ENCODE measurements around the gene MYO1C. TPM values are rescaled to one million over a fixed set of nuclear protein-coding genes. Genes with fewer than 3 reads are reported as not detected.
"Not testable (repeated sequence)": the region's sequence is repeated elsewhere in the genome, so short reads cannot be mapped to it uniquely, and the experiment has no call there.

Gene MYO1C
- polyA plus RNA-seq, 1 donor = 56.1 TPM

DNA sequence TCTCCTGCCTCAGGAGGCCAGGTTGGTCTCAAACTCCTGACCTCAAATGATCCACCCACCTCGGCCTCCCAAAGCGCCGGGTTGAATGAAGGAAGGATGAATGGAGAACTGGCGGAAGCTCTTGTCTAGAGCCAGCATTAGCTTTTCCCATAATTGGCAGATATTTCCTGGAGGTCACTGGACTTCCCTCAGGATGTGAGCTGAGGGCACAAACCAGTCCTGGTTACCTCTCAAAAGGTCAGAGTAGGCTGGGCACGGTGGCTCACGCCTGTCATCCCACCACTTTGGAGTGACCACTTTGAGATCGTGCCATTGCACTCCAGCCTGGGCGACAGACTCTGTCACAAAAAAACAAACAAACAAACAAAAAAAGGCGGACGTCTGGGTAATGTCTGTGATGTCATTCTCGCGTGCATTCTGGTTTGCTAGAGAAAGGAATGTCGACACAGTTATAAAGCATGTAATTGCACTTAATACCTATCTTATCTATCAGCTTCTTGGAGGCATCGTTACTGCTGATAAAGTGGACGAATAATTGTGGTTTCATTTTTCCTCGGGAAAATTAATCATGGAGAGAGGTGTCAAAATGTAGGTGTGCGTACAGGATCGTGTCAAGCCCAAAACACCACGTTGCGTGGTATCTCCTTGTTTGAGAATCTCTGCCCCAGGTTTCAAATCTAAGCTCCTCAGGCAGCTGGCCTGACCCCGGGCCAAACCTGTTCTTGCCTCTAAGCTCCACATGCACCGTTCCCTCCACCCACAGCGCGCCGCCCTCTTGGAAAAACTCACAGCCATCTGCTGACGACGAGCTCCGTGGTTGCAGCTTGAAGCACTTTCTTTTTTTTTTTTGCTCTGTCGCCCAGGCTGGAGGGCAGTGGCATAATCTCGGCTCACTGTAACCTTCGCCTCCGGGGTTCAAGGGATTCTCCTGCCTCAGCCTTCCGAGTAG lies 30.0 kb downstream of the MYO1C start:
- H3K27me3 ChIP-seq (ENCODE audit: control insufficient read depth, insufficient read depth, low read length) = no peaks in the 10 kb centered on the region
- peaks cover 17% of the 10 kb centered on the region for H3K36me3 ChIP-seq (ENCODE audit: control insufficient read depth, insufficient read depth, low read length)
- 40% methylated on average over 1 of the region's 33 CpGs for WGBS (ENCODE audit: insufficient coverage, low lambda C conversion rate)
- no peaks in the 10 kb centered on the region for H3K4me1 ChIP-seq (ENCODE audit: control insufficient read depth, insufficient read depth, low read length)
- peak overlapping the region; percentile 5 for H3K27ac ChIP-seq (ENCODE audit: low read length)
- H3K4me3 ChIP-seq (ENCODE audit: low read length) = no peak overlapping the region
- no peaks in the 10 kb centered on the region for H3K9me3 ChIP-seq (ENCODE audit: control insufficient read depth, low read depth, low read length)
- DNase-seq = peak; percentile 55 to 74

DNA sequence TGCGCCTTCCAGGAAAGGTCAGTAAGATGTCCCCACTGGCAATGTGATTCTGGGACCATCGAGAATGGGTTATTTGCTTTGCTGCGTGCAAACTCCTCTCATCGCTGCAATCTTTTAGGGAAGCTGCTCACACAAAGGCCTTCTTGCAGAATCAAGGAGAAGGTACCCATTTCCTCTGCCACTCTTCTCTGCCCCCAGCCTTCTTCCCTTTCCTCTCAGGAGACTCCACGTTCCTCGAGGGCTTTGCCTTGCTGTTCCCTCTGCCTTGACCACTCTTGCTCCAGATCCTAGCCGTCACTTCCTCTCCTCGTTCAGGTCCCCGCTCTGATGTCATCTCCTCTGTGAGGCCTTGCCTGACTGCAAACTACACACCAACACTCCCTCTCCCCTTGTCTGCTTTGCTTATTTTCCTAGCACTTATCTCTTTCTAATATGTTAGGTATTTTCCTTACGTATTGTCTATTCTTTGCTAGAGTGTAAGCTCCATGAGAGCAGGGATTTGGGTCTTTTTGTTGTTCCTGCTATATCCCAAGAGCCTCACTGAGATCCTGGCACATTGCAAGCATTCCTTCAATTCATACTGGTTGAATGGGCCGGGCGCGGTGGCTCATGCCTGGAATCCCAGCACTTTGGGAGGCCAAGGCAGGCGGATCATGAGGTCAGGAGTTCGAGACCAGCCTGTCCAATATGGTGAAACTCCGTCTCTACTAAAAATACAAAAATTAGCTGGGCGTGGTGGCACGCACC lies 31.1 kb downstream of the MYO1C start:
- Histone ChIP-seq H3K27ac (ENCODE audit: low read length) (no peak overlapping the region), H3K36me3 (ENCODE audit: control insufficient read depth, insufficient read depth, low read length) (peaks cover 11% of the 10 kb centered on the region), H3K4me1 (ENCODE audit: control insufficient read depth, insufficient read depth, low read length) (peaks cover 5% of the 10 kb centered on the region), H3K9me3 (ENCODE audit: control insufficient read depth, low read depth, low read length) (no peaks in the 10 kb centered on the region), H3K27me3 (ENCODE audit: control insufficient read depth, insufficient read depth, low read length) (no peaks in the 10 kb centered on the region), H3K4me3 (ENCODE audit: low read length) (no peak overlapping the region)
- DNase-seq = no peak
- 87% methylated on average over 5 of the region's 18 CpGs for WGBS (ENCODE audit: insufficient coverage, low lambda C conversion rate)

DNA sequence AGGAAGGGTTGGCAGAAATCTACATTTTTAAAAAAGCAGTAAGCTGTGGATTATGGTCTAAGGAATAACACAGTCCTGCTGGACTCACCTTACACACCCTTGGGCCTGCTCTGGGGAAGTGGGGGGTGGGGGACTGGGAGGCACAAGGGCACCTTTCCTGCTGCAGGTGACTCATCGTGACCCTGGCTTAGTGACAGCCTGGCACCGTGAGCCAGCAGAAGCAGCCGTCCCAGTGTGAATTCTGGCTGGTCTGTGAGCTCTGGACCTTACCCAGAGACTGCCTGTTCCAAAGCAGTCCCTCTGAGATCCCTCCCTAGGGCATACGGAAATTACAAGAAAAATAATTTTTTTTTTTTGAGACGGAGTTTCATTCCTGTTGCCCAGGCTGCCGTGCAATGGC lies 32.3 kb downstream of the MYO1C start:
- WGBS (ENCODE audit: insufficient coverage, low lambda C conversion rate) = 40% methylated on average over 1 of the region's 6 CpGs
- peak in 1 of 2 donors; percentile 46 for DNase-seq
- Histone ChIP-seq H3K36me3 (ENCODE audit: control insufficient read depth, insufficient read depth, low read length) (peaks cover 8% of the 10 kb centered on the region), H3K9me3 (ENCODE audit: control insufficient read depth, low read depth, low read length) (no peaks in the 10 kb centered on the region), H3K4me1 (ENCODE audit: control insufficient read depth, insufficient read depth, low read length) (peaks cover 5% of the 10 kb centered on the region), H3K27ac (ENCODE audit: low read length) (no peak overlapping the region), H3K27me3 (ENCODE audit: control insufficient read depth, insufficient read depth, low read length) (no peaks in the 10 kb centered on the region), H3K4me3 (ENCODE audit: low read length) (no peak overlapping the region)

DNA sequence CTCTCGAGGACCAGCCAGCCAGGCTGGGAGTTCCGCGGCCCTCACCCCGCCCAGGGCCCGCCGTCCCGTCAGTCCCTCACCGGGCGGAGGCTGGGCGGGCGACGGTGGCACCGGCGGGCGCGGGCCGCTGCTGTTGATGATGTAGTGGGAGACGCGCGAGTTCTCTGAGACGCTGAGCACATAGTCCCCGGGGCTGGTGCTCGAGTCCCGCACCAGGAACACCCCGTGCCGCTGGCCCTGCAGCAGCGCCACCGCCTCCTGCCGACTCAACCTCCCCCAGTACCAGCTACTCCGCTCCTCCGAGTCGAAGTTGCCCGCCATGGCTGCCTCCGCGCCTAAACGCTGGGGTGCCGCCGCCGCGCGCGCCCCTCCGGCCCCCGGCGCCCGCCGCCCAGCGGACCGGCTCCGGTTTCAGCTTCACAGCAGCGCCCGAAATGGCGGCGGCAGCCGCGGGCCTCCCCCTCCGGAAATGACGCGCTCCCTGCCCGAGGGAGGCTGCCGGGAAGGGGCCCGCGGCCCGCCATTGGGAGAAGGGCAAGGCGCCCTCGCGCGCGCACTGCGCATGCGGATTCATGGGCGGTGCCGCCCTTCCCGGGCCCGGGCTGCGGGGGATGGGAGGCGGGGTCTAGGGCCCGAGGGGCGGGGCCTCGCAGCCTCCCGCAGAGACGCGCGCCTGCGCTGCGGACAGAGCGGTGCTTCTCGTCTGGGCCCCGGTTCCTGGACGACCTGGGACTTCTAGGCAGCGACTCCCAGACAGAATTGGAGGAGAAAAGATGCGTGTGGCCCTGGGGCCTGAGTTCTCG lies 36.5 kb downstream of the MYO1C start, which contains the start of gene CRK:
CRK (minus strand) TSS at position 436 of the 803 bp plus-strand sequence; CDS start at position 321, 115 bp downstream.
- H3K4me1 ChIP-seq (ENCODE audit: control insufficient read depth, insufficient read depth, low read length) = peaks cover 15% of the 10 kb centered on the region
- H3K27ac ChIP-seq (ENCODE audit: low read length) = peak within 1 kb of the TSS; percentile 96
- no peaks in the 10 kb centered on the region for H3K9me3 ChIP-seq (ENCODE audit: control insufficient read depth, low read depth, low read length)
- no CpG with 5 or more reads among the region's 93 CpGs for WGBS (ENCODE audit: insufficient coverage, low lambda C conversion rate)
- no peaks in the 10 kb centered on the region for H3K27me3 ChIP-seq (ENCODE audit: control insufficient read depth, insufficient read depth, low read length)
- H3K4me3 ChIP-seq (ENCODE audit: low read length) = peak within 1 kb of the TSS; percentile 80
- H3K36me3 ChIP-seq (ENCODE audit: control insufficient read depth, insufficient read depth, low read length) = peaks cover 8% of the 10 kb centered on the region
- DNase-seq = peak; percentile 97

DNA sequence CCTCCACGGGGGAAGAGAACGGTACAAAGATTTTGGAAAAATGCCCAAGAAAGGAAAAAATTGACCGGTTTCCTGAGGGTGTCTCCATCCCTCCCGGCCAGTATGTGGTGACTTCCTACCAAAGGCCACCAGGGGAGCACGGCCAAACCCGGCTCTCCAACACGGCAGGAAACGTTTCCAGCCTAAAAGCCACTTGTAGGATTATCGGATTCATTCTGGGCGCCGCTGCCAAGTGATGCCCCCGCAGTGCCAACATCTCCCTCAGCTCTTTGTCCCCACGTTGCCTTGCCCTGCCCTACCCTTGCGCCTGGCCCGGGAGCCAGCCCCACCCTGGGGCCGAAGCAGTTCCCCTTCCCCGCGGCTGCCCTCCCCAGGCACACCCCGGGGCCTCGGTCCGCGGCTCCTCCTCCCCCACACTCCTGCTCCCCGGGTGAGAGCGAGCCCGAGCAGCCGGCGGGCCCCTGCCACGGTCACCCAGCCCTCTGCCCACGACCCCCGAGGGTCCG lies 37.1 kb downstream of the MYO1C start:
- H3K27ac ChIP-seq (ENCODE audit: low read length) = peak overlapping the region; percentile 88
- no peaks in the 10 kb centered on the region for H3K27me3 ChIP-seq (ENCODE audit: control insufficient read depth, insufficient read depth, low read length)
- H3K9me3 ChIP-seq (ENCODE audit: control insufficient read depth, low read depth, low read length) = no peaks in the 10 kb centered on the region
- peak; percentile 48 to 67 for DNase-seq
- WGBS (ENCODE audit: insufficient coverage, low lambda C conversion rate) = no CpG with 5 or more reads among the region's 31 CpGs
- H3K4me3 ChIP-seq (ENCODE audit: low read length) = peak overlapping the region; percentile 66
- H3K36me3 ChIP-seq (ENCODE audit: control insufficient read depth, insufficient read depth, low read length) = peaks cover 8% of the 10 kb centered on the region
- H3K4me1 ChIP-seq (ENCODE audit: control insufficient read depth, insufficient read depth, low read length) = peaks cover 15% of the 10 kb centered on the region

DNA sequence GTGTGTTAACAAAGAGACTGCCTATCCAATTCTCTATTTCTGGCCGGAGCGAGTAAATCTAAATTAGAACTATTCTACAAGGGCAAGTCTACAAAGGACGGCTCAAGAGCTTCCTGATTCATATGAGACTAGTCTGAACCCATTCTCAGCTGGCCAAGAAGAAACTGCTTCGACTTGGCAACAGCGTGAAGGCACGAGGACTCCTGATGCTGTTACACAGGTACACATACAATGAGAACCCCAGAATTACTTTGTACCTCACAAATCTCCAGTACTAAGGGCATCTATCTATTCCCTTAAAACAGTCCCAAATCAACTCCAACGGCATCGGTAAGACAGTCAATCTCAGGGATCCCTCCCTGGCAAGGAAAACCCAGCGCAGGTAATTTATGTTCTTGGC lies 37.9 kb downstream of the MYO1C start:
- Histone ChIP-seq H3K9me3 (ENCODE audit: control insufficient read depth, low read depth, low read length) (no peaks in the 10 kb centered on the region), H3K27me3 (ENCODE audit: control insufficient read depth, insufficient read depth, low read length) (no peaks in the 10 kb centered on the region), H3K27ac (ENCODE audit: low read length) (no peak overlapping the region), H3K4me1 (ENCODE audit: control insufficient read depth, insufficient read depth, low read length) (peaks cover 15% of the 10 kb centered on the region), H3K4me3 (ENCODE audit: low read length) (peak overlapping the region; percentile 66), H3K36me3 (ENCODE audit: control insufficient read depth, insufficient read depth, low read length) (peaks cover 9% of the 10 kb centered on the region)
- DNase-seq = no peak
- no CpG with 5 or more reads among the region's 9 CpGs for WGBS (ENCODE audit: insufficient coverage, low lambda C conversion rate)

DNA sequence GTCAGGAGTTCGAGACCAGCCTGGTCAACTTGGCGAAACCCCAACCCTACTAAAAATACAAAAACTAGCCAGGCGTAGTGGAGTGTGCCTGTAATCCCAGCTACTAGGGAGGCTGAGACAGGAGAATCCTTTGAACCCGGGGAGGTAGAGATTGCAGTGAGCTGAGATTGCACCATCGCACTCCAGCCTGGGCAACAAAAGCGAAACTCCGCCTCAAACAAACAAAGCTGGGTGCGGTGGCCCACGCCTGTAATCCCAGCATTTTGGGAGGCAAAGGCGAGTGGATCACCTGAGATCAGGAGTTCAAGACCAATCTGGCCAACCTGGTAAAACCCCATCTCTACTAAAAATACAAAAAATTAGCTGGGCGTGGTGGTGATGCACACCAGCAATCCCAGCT lies 38.8 kb downstream of the MYO1C start:
- not testable (repeated sequence) for H3K27ac ChIP-seq (ENCODE audit: low read length); H3K9me3 ChIP-seq (ENCODE audit: control insufficient read depth, low read depth, low read length); H3K27me3 ChIP-seq (ENCODE audit: control insufficient read depth, insufficient read depth, low read length); DNase-seq; H3K4me3 ChIP-seq (ENCODE audit: low read length)
- peaks cover 15% of the 10 kb centered on the region for H3K4me1 ChIP-seq (ENCODE audit: control insufficient read depth, insufficient read depth, low read length)
- peaks cover 13% of the 10 kb centered on the region for H3K36me3 ChIP-seq (ENCODE audit: control insufficient read depth, insufficient read depth, low read length)
- no CpG with 5 or more reads among the region's 11 CpGs for WGBS (ENCODE audit: insufficient coverage, low lambda C conversion rate)

- no CpG with 5 or more reads among the region's 5 CpGs for WGBS (ENCODE audit: insufficient coverage, low lambda C conversion rate)
- DNase-seq = no peak
- H3K36me3 ChIP-seq (ENCODE audit: control insufficient read depth, insufficient read depth, low read length) = peaks cover 14% of the 10 kb centered on the region
- no peaks in the 10 kb centered on the region for H3K9me3 ChIP-seq (ENCODE audit: control insufficient read depth, low read depth, low read length)
- H3K27ac ChIP-seq (ENCODE audit: low read length) = no peak overlapping the region
- H3K4me1 ChIP-seq (ENCODE audit: control insufficient read depth, insufficient read depth, low read length) = peaks cover 15% of the 10 kb centered on the region
- H3K27me3 ChIP-seq (ENCODE audit: control insufficient read depth, insufficient read depth, low read length) = no peaks in the 10 kb centered on the region
- H3K4me3 ChIP-seq (ENCODE audit: low read length) = no peak overlapping the region
Measured at GRCh38 chr17:1452836-1453235, 39.6 kb downstream of the MYO1C start.

GRCh38 chr17:1450261-1450660 lies 42.2 kb downstream of the MYO1C start:
- not testable (repeated sequence) for H3K9me3 ChIP-seq (ENCODE audit: control insufficient read depth, low read depth, low read length); H3K27me3 ChIP-seq (ENCODE audit: control insufficient read depth, insufficient read depth, low read length); H3K27ac ChIP-seq (ENCODE audit: low read length); H3K4me1 ChIP-seq (ENCODE audit: control insufficient read depth, insufficient read depth, low read length); H3K4me3 ChIP-seq (ENCODE audit: low read length); DNase-seq
- peaks cover 19% of the 10 kb centered on the region for H3K36me3 ChIP-seq (ENCODE audit: control insufficient read depth, insufficient read depth, low read length)
- no CpG with 5 or more reads among the region's 21 CpGs for WGBS (ENCODE audit: insufficient coverage, low lambda C conversion rate)
